ENCODE measurements around the gene STOML2. TPM values are rescaled to one million over a fixed set of nuclear protein-coding genes. Genes with fewer than 3 reads are reported as not detected.

Gene STOML2
- total and polyA plus RNA-seq, 9 of the 15 experiments (the other 6 are each of a cell fraction or from before 2014, with no cell fraction given), result 110 to 220 (median 174) TPM

- peak; percentile 20 to 76 (median 75) for TF ChIP-seq YY1 (IDR thresholded peaks at IDR 0.05; ENCODE audit: borderline replicate concordance in 1 of 3, control insufficient read depth in 1 of 3, extremely low read depth in 1 of 3, insufficient read depth in 3 of 3, insufficient read length in 1 of 3, insufficient replicate concordance in 2 of 3, low read depth in 1 of 3, low read length in 2 of 3)
- TF ChIP-seq TEAD1 (CRISPR knock-in tag; IDR thresholded peaks at IDR 0.05), result peak in 1 of 2 experiments; percentile 58; a peak in 1 of 4 replicates
- no peak for TF ChIP-seq ETS1 (conservative IDR thresholded peaks at IDR 0.05; ENCODE audit: control insufficient read depth, low read depth, low read length)
- TF ChIP-seq GABPB1 (CRISPR knock-in tag; IDR thresholded peaks at IDR 0.05), result peak; percentile 88; the same call in 1 of the 2 replicates
- no peak for TF ChIP-seq ZNF134 (CRISPR knock-in tag; conservative IDR thresholded peaks at IDR 0.05)
- TF ChIP-seq MXI1 (IDR thresholded peaks at IDR 0.05; ENCODE audit: low read depth, low read length), result 0 out of 2 replicates have a peak, but pooled peaks have one; percentile 8
- TF ChIP-seq ZBTB1 (CRISPR knock-in tag; IDR thresholded peaks at IDR 0.05; ENCODE audit: borderline replicate concordance, low read depth), result no peak
- TF ChIP-seq FOXJ3 (CRISPR knock-in tag; IDR thresholded peaks at IDR 0.05), result no peak
- TF ChIP-seq RAD21 (CRISPR knock-in tag; conservative IDR thresholded peaks at IDR 0.05 in 1 of 2, IDR thresholded peaks at IDR 0.05 in 1 of 2), result peak; percentile 57 to 61
- TF ChIP-seq, protein P1, sequence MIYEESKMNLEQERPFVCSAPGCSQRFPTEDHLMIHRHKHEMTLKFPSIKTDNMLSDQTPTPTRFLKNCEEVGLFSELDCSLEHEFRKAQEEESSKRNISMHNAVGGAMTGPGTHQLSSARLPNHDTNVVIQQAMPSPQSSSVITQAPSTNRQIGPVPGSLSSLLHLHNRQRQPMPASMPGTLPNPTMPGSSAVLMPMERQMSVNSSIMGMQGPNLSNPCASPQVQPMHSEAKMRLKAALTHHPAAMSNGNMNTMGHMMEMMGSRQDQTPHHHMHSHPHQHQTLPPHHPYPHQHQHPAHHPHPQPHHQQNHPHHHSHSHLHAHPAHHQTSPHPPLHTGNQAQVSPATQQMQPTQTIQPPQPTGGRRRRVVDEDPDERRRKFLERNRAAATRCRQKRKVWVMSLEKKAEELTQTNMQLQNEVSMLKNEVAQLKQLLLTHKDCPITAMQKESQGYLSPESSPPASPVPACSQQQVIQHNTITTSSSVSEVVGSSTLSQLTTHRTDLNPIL (CRISPR knock-in tag; IDR thresholded peaks at IDR 0.05), result no peak
- peak; percentile 87 for TF ChIP-seq HMGN3 (IDR thresholded peaks at IDR 0.05; ENCODE audit: borderline replicate concordance, extremely low read depth, insufficient read length, low read depth, low read length)
- peak; percentile 55; the same call in 1 of the 2 replicates for TF ChIP-seq MTA1 (IDR thresholded peaks at IDR 0.05; ENCODE audit: borderline replicate concordance)
- peak; percentile 35; the same call in 1 of the 2 replicates for TF ChIP-seq ZSCAN29 (IDR thresholded peaks at IDR 0.05)
- TF ChIP-seq ZBTB17 (CRISPR knock-in tag; IDR thresholded peaks at IDR 0.05), result 0 out of 2 replicates have a peak, but pooled peaks have one; percentile 28
- no peak for TF ChIP-seq RAD51 (IDR thresholded peaks at IDR 0.05; ENCODE audit: borderline replicate concordance, low read depth)
- TF ChIP-seq, protein P2, sequence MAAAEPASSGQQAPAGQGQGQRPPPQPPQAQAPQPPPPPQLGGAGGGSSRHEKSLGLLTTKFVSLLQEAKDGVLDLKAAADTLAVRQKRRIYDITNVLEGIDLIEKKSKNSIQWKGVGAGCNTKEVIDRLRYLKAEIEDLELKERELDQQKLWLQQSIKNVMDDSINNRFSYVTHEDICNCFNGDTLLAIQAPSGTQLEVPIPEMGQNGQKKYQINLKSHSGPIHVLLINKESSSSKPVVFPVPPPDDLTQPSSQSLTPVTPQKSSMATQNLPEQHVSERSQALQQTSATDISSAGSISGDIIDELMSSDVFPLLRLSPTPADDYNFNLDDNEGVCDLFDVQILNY (CRISPR knock-in tag; IDR thresholded peaks at IDR 0.05), result peak; percentile 54; the same call in 1 of the 2 replicates
- peak; percentile 49; the same call in 1 of the 2 replicates for TF ChIP-seq SMC3 (conservative IDR thresholded peaks at IDR 0.05; ENCODE audit: insufficient read depth, low read depth, low read length)
- TF ChIP-seq STAG1 (CRISPR knock-in tag; IDR thresholded peaks at IDR 0.05; ENCODE audit: borderline replicate concordance), result peak; percentile 50; the same call in 1 of the 2 replicates
- TF ChIP-seq, protein P3, sequence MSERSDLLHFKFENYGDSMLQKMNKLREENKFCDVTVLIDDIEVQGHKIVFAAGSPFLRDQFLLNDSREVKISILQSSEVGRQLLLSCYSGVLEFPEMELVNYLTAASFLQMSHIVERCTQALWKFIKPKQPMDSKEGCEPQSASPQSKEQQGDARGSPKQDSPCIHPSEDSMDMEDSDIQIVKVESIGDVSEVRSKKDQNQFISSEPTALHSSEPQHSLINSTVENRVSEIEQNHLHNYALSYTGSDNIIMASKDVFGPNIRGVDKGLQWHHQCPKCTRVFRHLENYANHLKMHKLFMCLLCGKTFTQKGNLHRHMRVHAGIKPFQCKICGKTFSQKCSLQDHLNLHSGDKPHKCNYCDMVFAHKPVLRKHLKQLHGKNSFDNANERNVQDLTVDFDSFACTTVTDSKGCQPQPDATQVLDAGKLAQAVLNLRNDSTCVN (CRISPR knock-in tag; IDR thresholded peaks at IDR 0.05), result no peak
Observed at GRCh38 chr9:35096035-35096849, 6.7 kb downstream of the STOML2 start, which contains the start of gene PIGO (continued).
